MM.1S (cell line): ENCODE results near the gene EMX1.
A peak's percentile ranks its signal among the peaks of the same experiment; 100 is the strongest.

Source experiments
- DNase-seq: peaks from one replicate; pipeline ENCODE4 v3.0.0-alpha.2; 2015
- H2AFZ ChIP-seq: fragments of 300-600 bp; sonication (generic); 2 replicates; pipeline ENCODE4 v1.6.0; 2016; ENCODE audit warnings: antibody characterized with exemption, low read length
- H3F3A ChIP-seq: fragments of 300-600 bp; sonication (generic); 2 replicates; pipeline ENCODE4 v1.6.1; 2016; ENCODE audit warnings: mild to moderate bottlenecking, antibody characterized with exemption, low read length, moderate library complexity, mixed read lengths; ENCODE audit not compliant: insufficient read depth
- H3K27ac ChIP-seq: fragments of 300-600 bp; sonication (generic); 2 replicates; pipeline ENCODE4 v1.5.1; 2016; ENCODE audit warnings: mild to moderate bottlenecking, low read length
- H3K27me3 ChIP-seq: fragments of 300-600 bp; sonication (generic); replicated peaks from 2 replicates; pipeline ENCODE4 v1.6.0; 2016; ENCODE audit warnings: low read length; ENCODE audit not compliant: insufficient read depth
- H3K36me3 ChIP-seq: fragments of 300-600 bp; sonication (generic); replicated peaks from 2 replicates; pipeline ENCODE4 v1.6.1; 2016; ENCODE audit warnings: mild to moderate bottlenecking, low read length, mixed read lengths; ENCODE audit not compliant: insufficient read depth
- H3K4me1 ChIP-seq: fragments of 300-600 bp; sonication (generic); 2 replicates; pipeline ENCODE4 v1.6.1; 2016; ENCODE audit warnings: low read length, mixed read lengths
- H3K4me2 ChIP-seq: fragments of 300-600 bp; sonication (generic); 2 replicates; pipeline ENCODE4 v1.6.0; 2016; ENCODE audit warnings: low read depth, low read length
- H3K4me3 ChIP-seq: fragments of 300-600 bp; sonication (generic); 2 replicates; pipeline ENCODE4 v1.5.1; 2016; ENCODE audit warnings: low read length, mixed read lengths
- H3K79me2 ChIP-seq: fragments of 300-600 bp; sonication (generic); 2 replicates; pipeline ENCODE4 v1.6.1; 2016; ENCODE audit warnings: mixed run types, low read length, mixed read lengths
- H3K9ac ChIP-seq: fragments of 300-600 bp; sonication (generic); 2 replicates; pipeline ENCODE4 v1.6.1; 2016; ENCODE audit warnings: low read length, mixed read lengths
- H3K9me2 ChIP-seq: fragments of 300-600 bp; sonication (generic); replicated peaks from 2 replicates; pipeline ENCODE4 v1.6.1; 2016; ENCODE audit warnings: mild to moderate bottlenecking, low read length, mixed read lengths; ENCODE audit not compliant: insufficient read depth
- H3K9me3 ChIP-seq: fragments of 300-600 bp; sonication (generic); replicated peaks from 2 replicates; pipeline ENCODE4 v1.6.1; 2016; ENCODE audit warnings: mild to moderate bottlenecking, low read length, mixed read lengths; ENCODE audit not compliant: insufficient read depth
- H4K20me1 ChIP-seq: fragments of 300-600 bp; sonication (generic); 2 replicates; pipeline ENCODE4 v1.6.1; 2016; ENCODE audit warnings: mild to moderate bottlenecking, low read length, moderate library complexity, mixed read lengths; ENCODE audit not compliant: insufficient read depth
- EZH2 ChIP-seq: fragments of 300-600 bp; sonication (generic); optimal IDR thresholded peaks from 2 replicates; pipeline ENCODE3; 2017; ENCODE audit warnings: low read depth, mild to moderate bottlenecking, antibody characterized with exemption, low read length, mixed read lengths
- EZH2phosphoT487 ChIP-seq: fragments of 300-600 bp; sonication (generic); IDR thresholded peaks from 2 replicates; pipeline ENCODE4 v1.6.1; 2018; ENCODE audit warnings: antibody characterized with exemption, low read length
- TF ChIP-seq, protein P1 (sequence below): fragments of 300-600 bp; sonication (generic); IDR thresholded peaks from 2 replicates; pipeline ENCODE4 v1.5.1; 2016; ENCODE audit warnings: antibody characterized with exemption, low read length, mixed read lengths

The EMX1 gene

DNA sequence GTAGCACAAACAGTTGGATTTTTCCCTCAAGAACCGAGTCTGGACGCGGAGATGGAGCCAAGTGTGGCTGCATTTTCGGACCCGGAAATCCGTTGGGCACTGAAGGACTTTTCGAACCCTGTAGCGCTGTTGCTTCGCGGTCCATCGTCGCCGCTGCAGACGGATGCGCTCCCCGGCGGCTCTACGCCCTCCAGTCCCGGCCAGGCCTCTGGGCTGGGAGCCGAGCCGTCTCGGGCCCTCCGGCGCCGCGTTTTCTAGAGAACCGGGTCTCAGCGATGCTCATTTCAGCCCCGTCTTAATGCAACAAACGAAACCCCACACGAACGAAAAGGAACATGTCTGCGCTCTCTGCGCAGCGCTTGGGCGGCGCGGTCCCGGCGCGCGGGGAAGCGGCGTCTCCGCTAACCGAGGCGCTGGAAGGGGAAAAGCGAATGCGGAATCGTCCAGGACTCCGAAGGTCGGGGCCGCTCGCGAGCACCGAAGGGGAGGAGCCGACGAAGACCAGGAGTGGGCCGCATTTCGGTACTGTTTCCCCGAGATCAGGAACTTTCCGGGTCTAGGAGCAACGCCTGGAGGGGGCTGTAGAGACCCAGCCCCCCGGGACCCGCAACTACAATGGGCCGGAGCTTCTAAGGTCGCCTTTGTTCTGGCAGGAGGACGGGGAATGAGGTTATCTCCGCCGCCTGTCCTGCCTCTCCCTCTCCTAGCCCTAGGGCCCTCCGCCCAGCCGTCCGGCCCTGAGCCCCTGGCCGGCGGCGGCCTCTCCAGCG is 3.2 kb downstream of the EMX1 start:
- H3K9ac ChIP-seq: no peak overlapping the region

DNA sequence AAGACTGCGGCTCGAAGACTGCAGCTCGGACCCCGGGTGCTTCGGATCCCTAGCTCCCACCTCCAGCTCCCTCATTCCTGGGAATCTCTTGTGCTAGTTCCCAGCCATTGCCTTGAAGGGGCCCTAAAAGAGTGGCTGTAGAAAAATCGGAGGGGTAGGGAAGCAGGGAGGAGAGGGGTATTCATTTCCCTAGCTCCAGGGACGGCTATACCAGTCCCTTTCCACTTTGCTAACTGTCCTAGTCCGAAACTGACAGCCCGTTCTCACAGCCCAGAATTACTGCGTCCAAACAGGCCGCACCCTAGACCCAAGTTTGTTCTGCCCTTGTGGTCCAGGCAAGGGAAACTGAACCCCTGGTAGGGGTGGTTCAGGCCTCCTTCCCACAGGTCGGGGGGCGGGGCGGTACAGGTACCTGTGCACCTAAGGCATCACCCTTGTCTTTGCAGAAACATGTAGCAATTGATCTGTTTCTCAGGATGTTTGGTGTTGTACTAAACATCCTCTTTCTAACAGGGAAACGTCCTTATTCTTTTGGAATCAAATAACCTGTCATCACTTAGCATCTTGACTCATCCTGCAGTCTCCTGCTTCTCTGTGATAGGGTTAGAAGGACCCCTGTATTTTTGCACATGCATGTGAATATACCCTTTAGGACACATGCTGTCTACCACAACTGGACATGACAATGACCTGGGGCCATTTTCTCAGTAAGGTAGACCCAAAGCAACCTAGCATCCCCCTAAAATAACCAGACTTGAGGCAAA is 4.0 kb downstream of the EMX1 start:
- no peak for DNase-seq
- Histone ChIP-seq H4K20me1 (0 out of 2 replicates have a peak, but pooled peaks cover 2% of the 10 kb centered on the region), H3K27me3 (peaks cover 83% of the 10 kb centered on the region), H3K27ac (no peak overlapping the region), H2AFZ (no peak overlapping the region), H3F3A (no peaks in the 10 kb centered on the region), H3K9ac (no peak overlapping the region), H3K79me2 (no peaks in the 10 kb centered on the region), H3K36me3 (no peaks in the 10 kb centered on the region), H3K4me3 (no peak overlapping the region), H3K9me2 (no peaks in the 10 kb centered on the region), H3K4me2 (no peak overlapping the region), H3K9me3 (no peaks in the 10 kb centered on the region), H3K4me1 (no peaks in the 10 kb centered on the region)
- TF ChIP-seq EZH2: no peak
- TF ChIP-seq, protein P1, sequence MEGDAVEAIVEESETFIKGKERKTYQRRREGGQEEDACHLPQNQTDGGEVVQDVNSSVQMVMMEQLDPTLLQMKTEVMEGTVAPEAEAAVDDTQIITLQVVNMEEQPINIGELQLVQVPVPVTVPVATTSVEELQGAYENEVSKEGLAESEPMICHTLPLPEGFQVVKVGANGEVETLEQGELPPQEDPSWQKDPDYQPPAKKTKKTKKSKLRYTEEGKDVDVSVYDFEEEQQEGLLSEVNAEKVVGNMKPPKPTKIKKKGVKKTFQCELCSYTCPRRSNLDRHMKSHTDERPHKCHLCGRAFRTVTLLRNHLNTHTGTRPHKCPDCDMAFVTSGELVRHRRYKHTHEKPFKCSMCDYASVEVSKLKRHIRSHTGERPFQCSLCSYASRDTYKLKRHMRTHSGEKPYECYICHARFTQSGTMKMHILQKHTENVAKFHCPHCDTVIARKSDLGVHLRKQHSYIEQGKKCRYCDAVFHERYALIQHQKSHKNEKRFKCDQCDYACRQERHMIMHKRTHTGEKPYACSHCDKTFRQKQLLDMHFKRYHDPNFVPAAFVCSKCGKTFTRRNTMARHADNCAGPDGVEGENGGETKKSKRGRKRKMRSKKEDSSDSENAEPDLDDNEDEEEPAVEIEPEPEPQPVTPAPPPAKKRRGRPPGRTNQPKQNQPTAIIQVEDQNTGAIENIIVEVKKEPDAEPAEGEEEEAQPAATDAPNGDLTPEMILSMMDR: no peak
- TF ChIP-seq EZH2phosphoT487: no peak

More for the DNA sequence above, 3.2 kb downstream of the EMX1 start:
- TF ChIP-seq EZH2phosphoT487 (no peak), EZH2 (no peak)
- TF ChIP-seq, protein P1: no peak
- Histone ChIP-seq H3F3A (no peaks in the 10 kb centered on the region), H4K20me1 (0 out of 2 replicates have a peak, but pooled peaks cover 2% of the 10 kb centered on the region), H3K79me2 (no peaks in the 10 kb centered on the region), H3K36me3 (no peaks in the 10 kb centered on the region), H3K9me2 (no peaks in the 10 kb centered on the region), H3K27ac (no peak overlapping the region), H3K4me1 (peaks cover 3% of the 10 kb centered on the region; the same call in 1 of the 2 replicates), H3K27me3 (peaks cover 80% of the 10 kb centered on the region), H3K4me3 (0 out of 2 replicates have a peak overlapping the region, but pooled peaks have one; percentile 20), H3K9me3 (no peaks in the 10 kb centered on the region), H2AFZ (no peak overlapping the region), H3K4me2 (peak overlapping the region; percentile 39; the same call in 1 of the 2 replicates)
- DNase-seq: no peak

DNA sequence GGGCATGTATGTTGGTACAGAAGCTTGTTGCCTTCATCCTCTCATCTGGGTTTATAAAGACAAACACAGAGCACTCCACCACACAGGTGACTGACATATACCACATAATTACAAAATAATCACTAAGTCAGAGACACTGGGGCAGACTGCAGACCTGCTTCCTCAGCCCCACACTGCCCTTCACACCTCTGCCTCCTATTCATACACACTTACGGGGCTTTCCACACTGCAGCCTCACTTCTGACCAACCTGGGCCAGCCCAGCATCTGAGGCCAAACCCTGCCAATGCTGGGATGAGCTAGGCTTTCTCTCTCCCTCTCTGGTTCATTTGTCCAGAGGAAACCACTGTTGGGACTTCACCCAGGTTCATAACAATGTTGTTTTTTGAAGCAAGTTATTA is 4.5 kb downstream of the EMX1 start:
- Histone ChIP-seq H3K9me3 (no peaks in the 10 kb centered on the region), H4K20me1 (0 out of 2 replicates have a peak, but pooled peaks cover 2% of the 10 kb centered on the region), H3K4me2 (no peak overlapping the region), H3K4me3 (no peak overlapping the region), H3K9me2 (no peaks in the 10 kb centered on the region), H3K27me3 (peaks cover 89% of the 10 kb centered on the region), H2AFZ (no peak overlapping the region), H3K4me1 (no peaks in the 10 kb centered on the region), H3K79me2 (no peaks in the 10 kb centered on the region), H3F3A (no peaks in the 10 kb centered on the region), H3K36me3 (no peaks in the 10 kb centered on the region), H3K9ac (no peak overlapping the region), H3K27ac (no peak overlapping the region)
- DNase-seq: no peak
- TF ChIP-seq, protein P1: no peak
- no peak for TF ChIP-seq EZH2
- no peak for TF ChIP-seq EZH2phosphoT487
